GM21619 (cell line): ENCODE results near the gene ANKDD1A.
A peak's percentile ranks its signal among the peaks of the same experiment; 100 is the strongest.

Source experiments
- ATAC-seq: cut with Tn5 transposase; IDR thresholded peaks from one replicate; pipeline ENCODE4 v1.9.1; 2021; ENCODE audit not compliant: unreplicated experiment

ANKDD1A gene

DNA sequence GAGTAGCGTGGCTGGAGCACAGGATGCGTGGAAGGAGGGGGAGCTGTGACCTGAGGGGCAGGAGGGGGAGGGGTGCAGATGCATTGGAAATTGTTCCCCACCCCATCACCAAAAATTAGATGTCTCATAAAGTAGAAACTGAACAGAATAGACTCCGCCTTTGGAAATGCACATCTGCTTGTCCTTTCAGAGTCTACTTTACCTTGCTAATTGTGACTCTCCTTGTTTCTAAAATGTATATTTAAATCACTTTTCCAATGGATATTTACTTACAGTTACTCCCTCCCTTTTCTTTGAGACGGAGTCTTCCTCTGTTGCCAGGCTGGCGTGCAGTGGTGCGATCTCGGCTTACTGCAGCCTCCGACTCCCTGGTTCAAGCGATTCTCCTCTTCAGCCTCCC is 47.4 kb downstream of the ANKDD1A start:
- no peak for ATAC-seq

DNA sequence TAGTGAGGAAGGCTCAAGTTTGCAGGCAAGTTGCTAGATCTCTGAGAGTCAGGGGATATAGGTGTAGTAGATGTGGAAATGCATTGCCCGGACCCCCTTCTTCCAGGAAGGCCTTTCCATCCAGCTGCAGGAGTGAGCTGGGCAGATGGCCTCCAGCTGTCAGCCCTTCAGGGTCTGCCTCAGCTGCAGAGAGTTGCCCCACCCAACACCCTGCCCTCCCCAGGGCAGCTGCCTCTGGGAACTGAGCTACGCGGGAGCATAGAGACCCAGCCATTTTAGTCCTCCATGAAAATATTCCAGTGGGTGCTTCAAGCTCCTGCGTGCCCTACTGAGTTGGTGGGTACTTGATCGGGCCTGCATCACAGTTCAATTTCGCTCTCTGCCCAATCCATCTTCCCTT is 48.5 kb downstream of the ANKDD1A start:
- ATAC-seq: no peak

DNA sequence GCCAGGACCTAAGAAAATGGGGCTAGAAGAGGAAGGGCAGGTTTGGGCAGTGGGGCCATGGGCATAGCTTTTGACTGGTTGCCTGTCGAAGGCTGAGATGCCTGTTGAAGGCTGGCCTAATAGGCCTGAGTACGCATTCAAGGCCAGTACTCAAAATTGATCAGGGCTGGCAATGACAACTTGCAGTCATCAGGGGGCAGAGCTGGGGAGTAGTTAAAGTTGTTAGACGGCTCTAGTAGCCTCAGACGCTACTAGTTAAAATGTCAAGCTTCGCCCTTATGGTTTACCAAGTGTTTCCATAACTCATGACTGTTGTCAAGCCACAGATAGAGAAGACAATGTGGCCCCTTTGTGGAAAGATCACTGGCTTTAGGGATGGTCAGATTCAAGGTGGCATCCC is 49.3 kb downstream of the ANKDD1A start:
- no peak for ATAC-seq

DNA sequence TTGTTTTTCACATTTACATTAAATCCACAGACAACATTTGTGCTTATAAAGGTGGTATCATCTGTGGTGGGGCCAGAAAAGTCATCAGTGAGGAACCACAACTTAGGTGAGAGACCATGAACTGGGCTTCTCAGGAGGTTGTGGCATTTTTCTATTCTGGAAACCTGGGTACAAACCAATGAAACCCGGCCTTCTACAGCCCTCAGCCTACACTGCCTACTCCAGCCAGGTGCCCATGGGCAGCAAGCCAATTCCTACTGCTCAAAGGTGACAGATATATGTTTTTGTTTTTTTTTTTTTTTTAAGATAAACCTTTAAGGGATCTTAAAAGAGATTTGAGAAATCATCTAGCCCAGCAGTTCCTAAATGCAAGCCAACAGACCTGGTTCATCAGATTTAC is 57.7 kb downstream of the ANKDD1A start:
- ATAC-seq: no peak

DNA sequence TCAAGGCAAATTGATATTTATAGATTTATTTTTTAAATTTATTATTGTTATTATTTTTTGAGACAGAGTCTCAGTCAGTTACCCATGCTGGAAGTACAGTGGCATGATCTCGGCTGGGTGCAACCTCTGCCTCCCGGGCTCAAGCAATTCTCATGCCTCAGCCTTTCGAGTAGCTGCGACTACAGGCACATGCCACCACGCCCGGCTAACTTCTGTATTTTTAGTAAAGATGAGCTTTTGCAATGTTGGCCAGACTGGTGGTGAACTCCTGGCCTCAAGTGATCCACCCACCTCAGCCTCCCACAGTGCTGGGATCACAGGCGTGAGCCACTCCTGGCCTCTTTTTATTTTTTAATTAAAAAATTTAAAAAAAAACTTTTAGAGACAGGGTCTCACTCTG is 59.0 kb downstream of the ANKDD1A start:
- no peak for ATAC-seq

DNA sequence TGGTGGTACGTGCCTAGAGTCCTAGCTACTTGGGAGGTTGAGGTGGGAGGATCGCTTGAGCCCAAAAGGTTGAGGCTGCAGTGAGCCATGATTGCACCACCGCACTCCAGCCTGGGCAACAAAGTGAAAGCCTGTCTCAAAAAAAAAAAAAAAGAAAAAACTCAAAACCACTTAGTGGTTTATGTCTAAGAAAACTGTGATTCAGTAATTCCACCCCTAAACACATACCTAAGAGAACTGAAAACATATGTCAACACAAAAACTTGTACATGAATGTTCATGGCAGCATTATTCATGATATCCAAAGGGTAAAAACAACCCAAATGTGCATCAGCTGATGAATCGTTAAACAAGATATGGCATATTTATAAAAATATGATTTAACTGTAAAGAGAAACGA is 63.7 kb downstream of the ANKDD1A start:
- ATAC-seq: no peak

DNA sequence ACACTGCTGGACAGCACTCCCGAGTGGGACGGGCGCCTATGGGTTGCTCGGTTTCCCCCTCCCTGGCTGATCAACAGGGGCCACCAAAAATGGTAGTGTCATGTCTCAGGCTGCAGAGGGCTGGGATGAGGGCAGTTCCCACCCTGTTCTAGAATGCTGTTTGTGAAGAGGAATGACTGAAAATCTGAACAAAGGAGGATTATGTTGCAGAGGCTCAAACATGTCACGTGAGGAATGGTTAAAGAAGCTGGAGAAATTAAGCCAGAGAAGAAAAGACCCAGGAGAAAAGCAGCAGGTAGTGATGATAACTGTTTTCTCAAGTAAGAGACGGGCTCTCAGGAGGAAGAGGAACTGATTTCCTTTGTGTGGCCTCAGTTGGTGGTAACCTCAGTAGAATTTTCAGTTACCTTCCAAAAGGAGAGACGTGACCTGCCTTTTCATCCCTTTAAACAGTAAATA is 67.6 kb downstream of the ANKDD1A start:
- no peak for ATAC-seq

DNA sequence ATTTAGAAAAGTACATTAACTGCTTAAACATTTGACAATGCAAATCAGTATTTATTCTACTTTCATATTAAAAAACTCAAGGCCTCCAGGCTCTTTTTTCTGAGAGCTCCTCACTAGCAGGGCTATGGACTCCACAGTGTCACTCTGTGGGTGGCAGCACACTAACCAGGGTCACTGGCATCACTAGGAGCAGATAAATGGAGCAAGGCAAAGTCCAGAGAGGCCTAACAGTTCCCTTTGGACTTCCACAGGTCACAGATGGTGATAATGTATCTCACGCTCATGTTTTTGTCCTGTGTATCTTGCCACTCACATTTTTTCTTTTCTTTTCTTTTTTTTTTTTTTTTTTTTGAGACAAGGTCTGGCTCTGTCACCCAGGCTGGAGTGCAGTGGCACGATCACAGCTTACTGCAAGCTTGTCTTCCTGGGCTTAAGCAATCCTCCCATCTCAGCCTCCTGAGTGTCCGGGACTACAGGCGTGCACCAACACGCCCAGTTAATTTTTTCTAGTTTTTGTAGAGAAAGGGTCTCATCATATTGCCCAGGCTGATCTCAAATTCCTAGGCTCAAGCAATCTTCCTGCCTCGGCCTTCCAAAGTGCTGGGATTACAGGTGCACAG is 70.2 kb downstream of the ANKDD1A start:
- ATAC-seq: no peak

DNA sequence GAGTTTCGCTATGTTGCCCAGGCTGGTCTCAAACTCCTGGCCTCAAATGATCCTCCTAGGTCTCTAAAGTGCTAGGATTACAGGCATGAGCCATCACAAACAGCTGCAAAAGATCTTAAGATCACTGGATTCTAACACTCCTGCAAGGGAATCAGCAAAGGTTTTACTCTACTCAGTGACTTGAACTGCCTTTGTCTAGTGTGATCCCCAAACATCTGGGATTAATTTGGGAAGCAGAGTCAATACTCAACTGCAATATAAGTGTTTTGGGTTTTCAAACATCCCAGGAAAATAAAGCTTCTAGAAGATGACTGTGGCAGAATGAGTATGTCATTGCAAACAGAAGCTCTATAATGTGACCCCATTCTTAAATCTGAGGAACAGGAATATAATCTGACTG is 70.8 kb downstream of the ANKDD1A start:
- ATAC-seq: no peak

DNA sequence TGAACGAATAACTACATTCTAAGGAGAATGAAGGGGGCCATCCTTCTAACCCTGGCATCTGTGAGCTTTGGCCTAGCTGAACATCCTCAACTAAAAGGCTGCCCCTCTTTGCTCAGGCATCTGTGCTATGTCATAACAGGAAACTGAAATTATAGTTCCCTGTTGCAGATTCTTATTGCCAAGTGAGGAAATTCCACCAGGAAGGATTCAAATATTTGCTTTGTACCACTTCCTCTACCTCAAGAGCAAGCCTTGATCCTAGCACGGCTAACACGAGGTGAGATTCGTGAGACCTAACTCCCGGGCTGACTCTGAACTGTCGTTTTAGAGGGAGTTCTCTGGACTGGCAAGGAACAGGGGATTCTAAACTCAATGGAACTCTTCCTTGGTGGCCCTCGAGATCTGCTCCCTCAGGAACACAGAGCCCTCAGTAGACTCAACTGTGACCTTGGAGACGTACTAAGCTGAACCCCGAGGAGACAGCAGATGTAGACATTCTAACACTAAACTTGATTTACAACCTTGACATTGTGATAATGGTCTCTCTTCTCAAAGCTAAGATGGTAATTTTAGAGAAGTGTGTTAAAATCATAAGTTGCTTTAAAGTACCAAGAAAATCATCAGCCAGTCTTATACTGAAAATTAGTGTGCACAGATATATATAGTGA is 73.8 kb downstream of the ANKDD1A start:
- ATAC-seq: no peak

DNA sequence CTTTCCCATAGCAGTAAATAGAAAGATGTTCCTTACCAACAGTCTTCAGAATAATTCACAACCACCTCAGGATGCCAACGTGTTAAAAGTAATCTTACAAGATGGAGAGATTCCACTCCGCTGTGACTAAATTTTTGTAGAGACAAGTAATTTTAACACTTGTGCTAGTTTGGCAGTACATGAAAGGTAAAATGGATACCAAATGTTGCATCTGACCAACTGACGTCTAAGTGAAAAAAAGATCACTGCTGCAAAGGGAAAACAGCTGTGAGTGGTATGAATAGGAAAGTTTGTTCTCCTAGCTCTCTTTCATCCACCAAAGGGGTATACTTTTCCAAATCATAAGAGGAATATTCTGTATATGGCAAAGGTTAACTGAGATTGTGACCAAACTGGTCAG is 75.4 kb downstream of the ANKDD1A start:
- ATAC-seq: no peak

DNA sequence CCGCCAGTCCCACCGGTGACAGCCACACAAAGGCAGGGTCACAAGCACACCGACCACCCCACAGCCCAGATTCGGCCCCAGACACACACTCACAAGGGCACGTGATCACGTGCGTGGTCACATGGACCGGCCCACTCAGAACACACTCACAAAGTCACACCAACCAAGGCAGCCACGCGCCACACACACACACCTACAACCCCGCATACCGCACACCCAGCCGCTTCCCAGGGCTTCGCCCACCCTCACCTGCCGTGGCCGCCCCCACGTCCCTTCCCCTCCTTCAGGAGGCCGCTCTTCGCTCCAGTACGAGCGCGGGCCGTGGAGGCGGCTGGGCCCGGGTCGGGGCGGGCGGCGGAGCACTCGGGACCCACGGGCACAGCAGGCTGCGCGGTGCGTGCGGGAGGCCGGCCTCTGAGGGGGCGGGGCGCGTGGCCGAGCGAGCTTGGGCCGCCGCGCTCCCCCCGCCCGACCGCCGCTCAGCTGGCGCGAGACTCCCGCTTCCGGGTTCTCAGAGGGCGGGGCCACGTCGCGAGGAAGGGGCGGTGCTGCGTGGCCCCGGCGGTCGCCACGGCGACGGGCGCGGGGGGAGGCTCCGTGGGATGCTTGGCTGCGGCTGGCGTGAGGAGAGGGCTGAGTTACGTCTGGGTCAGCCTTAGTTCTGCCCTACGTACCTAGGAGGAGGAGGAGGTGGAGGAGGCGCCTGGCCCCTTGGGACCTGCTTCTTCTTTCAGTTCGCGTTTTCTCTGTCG is 77.9 kb downstream of the ANKDD1A start, which contains the start of gene SPG21:
Gene SPG21, minus strand, starts transcription at position 499 of the 752 bp plus-strand sequence. CDS start 6,345 bp downstream, outside the sequence.
- peak; percentile 95 for ATAC-seq

DNA sequence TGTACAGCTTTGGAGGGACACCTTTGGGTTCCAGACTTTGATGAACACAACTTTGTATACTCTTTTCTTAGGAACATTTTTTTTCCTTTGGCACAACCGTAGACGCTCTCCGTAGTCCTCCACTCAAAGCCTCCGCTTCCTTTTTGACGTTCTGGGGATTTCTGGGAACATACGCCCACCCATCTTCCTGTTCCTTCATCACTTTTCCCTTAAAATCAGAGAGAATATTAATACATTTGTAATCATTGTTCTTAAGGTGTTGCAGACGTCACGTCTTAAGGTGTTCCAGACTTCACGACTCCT is 78.4 kb downstream of the ANKDD1A start:
- no peak for ATAC-seq

DNA sequence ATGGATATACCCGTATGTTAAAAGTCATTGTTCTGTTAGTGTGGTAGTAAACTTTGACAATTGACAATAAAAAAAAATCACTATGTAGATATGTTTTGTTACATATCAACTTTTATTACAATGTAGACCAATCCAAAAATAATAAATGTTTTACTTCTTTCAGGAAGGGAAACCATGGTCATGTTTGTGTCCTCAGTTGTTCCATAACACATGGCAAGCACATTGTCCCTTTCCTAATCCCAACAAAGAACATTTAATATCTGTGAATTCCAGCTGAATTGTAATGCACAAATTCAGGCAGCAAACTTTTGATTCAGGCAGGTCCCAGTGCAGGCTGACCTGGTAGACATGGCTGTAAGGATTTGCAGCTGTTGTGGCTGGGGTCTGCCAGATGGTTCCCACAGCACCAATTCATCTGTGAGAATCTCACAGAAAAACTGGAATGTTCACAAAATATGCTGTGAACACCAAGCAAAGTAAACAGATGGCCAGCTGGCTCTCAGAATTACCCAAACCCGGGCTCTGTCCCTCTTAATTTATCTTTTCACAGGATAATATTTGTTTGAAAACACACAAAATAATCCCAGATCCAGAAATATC is 79.9 kb downstream of the ANKDD1A start:
- no peak for ATAC-seq

DNA sequence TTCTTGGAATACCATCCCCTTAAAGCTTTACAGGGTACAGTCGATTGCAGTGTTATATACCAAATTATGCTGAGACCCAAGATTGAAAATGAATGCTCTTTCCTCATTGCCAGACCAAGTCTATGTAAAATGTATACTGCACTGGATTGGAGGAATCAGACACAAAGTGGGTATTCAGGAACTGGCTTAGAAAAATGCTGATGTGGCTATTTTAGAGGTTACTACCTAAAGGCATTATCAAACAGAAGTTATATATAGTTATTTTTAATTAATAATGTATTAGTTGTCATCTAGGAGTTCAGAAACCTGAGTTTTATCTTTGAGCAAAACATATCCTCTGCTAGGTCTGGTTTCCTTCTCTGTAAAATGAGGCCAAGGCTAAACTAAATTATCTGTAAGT is 81.6 kb downstream of the ANKDD1A start:
- ATAC-seq: no peak

DNA sequence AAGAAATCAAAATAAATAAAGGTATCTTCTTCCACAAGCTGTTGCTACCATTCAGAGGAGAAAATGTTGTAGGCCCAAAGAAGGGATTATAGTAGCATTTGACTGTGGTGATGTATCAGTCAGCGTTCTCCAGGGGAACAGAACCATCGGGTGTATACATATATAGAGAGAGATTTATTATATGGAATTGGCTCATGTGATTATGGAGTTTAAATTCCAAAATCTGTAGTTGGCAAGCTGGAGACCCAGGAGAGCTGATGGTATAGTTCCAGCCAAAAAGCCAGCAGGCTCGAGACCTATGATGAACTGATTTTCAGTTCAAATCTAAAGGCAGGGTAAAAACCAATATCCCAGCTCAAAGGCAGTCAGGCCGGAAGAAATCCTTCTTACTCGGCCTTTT is 85.4 kb downstream of the ANKDD1A start:
- no peak for ATAC-seq

DNA sequence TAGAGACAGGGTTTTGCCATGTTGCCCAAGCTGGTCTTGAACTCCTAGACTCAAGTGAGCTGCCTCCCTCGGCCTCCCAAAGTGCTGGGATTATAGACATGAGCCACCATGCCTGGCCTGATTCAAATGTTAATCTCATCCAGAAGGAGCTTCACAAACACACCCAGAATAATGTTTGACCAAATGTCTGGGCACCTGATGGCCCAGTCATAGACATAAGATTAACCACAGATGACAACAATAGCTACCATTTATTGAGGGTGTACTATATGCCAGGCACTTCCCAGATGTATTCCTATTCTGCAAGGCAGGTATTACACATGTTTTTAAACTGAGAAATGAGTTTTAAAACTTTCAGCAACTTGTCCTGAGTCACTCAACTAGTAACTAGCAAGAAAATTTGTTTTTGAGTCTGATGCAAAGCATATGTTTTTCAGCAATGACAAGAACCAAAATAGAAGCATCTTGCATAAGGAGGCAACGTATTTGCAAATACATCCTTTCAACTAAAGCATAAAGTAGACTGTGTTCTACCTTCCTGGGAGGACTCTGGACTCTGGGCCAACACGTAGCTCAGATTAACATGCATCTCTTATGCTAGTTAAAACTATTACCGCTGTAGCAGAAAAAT is 86.2 kb downstream of the ANKDD1A start:
- ATAC-seq: no peak

DNA sequence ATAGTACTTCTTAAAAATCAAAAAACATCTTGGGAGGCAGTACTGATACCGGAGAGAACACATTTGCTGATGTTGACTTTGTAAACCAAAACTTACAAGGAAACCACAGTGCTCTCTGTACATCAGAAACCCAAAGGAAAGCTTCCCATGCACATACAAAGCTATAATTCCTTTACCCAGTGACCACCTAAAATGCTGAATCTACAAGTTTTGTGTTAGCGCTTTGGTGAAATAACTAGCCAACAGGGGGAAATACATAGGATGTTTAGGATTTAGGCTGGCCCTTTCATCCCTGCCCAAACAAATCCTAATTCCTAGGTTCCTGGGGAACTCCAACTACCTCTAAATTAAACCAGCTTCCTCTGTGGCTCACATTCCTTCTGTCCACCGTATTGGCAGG is 93.3 kb downstream of the ANKDD1A start:
- ATAC-seq: no peak

DNA sequence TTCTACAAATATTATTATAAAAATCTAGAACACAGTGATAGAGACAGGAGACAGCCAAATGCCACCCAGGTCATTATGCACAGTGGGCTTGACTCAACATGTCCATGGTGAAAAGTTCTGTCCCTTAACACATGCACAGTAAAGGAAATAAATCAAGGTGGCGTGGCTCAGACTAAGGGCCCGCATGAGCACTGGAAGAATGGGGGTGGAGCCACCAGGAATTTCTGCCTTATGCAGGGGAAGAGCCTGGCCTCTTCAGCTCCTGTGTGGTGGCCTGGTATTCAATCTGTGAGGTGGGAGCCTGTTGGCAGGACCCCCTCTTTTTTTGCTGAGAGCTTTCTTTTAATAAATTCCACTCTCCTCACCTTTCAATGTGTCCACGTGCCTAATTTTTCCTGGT is 95.2 kb downstream of the ANKDD1A start:
- no peak for ATAC-seq
